Measurements from ENCODE around the gene FOXJ3. TPM values are rescaled to one million over a fixed set of nuclear protein-coding genes. Genes with fewer than 3 reads are reported as not detected.

Gene FOXJ3
- total and polyA plus RNA-seq, 2 of the 13 experiments (the other 11 are each of a cell fraction or from before 2014, with no cell fraction given), result 16.6 to 48.5 TPM

DNA sequence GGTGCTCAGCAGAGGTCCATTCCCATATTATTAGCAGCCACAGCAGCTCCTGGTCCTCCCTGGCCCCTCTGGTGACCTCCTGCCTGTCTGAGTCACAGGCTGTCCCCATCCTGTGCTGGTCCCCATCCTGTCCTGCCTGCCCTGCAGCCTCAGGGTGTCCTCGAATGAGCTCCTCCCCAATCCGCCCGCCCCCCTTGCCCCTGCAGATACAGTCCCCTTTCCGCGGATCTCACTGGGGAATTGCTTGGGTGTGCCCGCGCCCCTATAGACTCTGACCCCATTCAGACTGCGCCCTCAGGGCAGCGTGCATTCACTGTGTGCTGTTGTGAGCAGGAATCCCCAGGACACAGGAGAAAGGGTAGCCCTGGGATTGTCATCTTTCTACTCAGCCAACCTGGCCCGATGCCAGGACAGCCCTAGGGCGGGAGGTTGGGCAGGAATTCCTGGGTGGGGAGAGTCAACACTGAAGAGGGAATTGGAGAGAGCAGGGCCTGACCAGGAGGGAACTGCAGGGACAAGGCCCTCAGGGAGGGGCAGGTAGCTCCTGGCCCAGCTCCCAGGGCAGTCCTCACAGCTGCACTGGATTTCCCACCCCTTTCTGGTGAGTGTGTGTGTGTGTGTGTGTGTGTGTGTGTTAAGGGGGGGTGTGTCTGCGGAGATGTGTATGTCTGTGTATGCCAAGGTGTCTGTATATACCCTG lies 169.4 kb downstream of the FOXJ3 start (continued):
- TF ChIP-seq, protein P1, sequence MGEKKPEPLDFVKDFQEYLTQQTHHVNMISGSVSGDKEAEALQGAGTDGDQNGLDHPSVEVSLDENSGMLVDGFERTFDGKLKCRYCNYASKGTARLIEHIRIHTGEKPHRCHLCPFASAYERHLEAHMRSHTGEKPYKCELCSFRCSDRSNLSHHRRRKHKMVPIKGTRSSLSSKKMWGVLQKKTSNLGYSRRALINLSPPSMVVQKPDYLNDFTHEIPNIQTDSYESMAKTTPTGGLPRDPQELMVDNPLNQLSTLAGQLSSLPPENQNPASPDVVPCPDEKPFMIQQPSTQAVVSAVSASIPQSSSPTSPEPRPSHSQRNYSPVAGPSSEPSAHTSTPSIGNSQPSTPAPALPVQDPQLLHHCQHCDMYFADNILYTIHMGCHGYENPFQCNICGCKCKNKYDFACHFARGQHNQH (CRISPR knock-in tag; IDR thresholded peaks at IDR 0.05), result peak; percentile 36; the same call in 1 of the 2 replicates
- no peak for TF ChIP-seq ZNF749 (CRISPR knock-in tag; IDR thresholded peaks at IDR 0.05; ENCODE audit: borderline replicate concordance)
- no peak for TF ChIP-seq FIP1L1 (IDR thresholded peaks at IDR 0.05; ENCODE audit: borderline replicate concordance, insufficient read depth, low read depth, low read length)
- TF ChIP-seq ZNF430 (CRISPR knock-in tag; IDR thresholded peaks at IDR 0.05), result no peak
- TF ChIP-seq SP4 (CRISPR knock-in tag; IDR thresholded peaks at IDR 0.05), result no peak
- TF ChIP-seq RARA (CRISPR knock-in tag; IDR thresholded peaks at IDR 0.05), result peak; percentile 22; the same call in 1 of the 2 replicates
- TF ChIP-seq TEAD3 (CRISPR knock-in tag; optimal IDR thresholded peaks at IDR 0.05; ENCODE audit: borderline replicate concordance), result peak; percentile 84
- no peak for TF ChIP-seq EZH2 (conservative IDR thresholded peaks at IDR 0.05; ENCODE audit: low read depth, low read length)
- no peak for TF ChIP-seq ZMYM2 (CRISPR knock-in tag; IDR thresholded peaks at IDR 0.05)
- no peak for TF ChIP-seq STAT5B (CRISPR knock-in tag; IDR thresholded peaks at IDR 0.05)
- no peak for TF ChIP-seq SIX1 (CRISPR knock-in tag; IDR thresholded peaks at IDR 0.05; ENCODE audit: borderline replicate concordance)
- TF ChIP-seq IKZF1 (IDR thresholded peaks at IDR 0.05), result no peak
- TF ChIP-seq SMYD3 (CRISPR knock-in tag; IDR thresholded peaks at IDR 0.05), result no peak
- no peak for TF ChIP-seq ZNF354B (CRISPR knock-in tag; IDR thresholded peaks at IDR 0.05)
- TF ChIP-seq, protein P2, sequence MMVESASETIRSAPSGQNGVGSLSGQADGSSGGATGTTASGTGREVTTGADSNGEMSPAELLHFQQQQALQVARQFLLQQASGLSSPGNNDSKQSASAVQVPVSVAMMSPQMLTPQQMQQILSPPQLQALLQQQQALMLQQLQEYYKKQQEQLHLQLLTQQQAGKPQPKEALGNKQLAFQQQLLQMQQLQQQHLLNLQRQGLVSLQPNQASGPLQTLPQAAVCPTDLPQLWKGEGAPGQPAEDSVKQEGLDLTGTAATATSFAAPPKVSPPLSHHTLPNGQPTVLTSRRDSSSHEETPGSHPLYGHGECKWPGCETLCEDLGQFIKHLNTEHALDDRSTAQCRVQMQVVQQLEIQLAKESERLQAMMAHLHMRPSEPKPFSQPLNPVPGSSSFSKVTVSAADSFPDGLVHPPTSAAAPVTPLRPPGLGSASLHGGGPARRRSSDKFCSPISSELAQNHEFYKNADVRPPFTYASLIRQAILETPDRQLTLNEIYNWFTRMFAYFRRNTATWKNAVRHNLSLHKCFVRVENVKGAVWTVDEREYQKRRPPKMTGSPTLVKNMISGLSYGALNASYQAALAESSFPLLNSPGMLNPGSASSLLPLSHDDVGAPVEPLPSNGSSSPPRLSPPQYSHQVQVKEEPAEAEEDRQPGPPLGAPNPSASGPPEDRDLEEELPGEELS (CRISPR knock-in tag; IDR thresholded peaks at IDR 0.05), result peak; percentile 47; the same call in 1 of the 2 replicates
- peak; percentile 55; the same call in 1 of the 2 replicates for TF ChIP-seq ZFX (CRISPR knock-in tag; IDR thresholded peaks at IDR 0.05; ENCODE audit: low read depth)
- TF ChIP-seq ZNF33A (CRISPR knock-in tag; IDR thresholded peaks at IDR 0.05; ENCODE audit: borderline replicate concordance), result no peak
- TF ChIP-seq, protein P3, sequence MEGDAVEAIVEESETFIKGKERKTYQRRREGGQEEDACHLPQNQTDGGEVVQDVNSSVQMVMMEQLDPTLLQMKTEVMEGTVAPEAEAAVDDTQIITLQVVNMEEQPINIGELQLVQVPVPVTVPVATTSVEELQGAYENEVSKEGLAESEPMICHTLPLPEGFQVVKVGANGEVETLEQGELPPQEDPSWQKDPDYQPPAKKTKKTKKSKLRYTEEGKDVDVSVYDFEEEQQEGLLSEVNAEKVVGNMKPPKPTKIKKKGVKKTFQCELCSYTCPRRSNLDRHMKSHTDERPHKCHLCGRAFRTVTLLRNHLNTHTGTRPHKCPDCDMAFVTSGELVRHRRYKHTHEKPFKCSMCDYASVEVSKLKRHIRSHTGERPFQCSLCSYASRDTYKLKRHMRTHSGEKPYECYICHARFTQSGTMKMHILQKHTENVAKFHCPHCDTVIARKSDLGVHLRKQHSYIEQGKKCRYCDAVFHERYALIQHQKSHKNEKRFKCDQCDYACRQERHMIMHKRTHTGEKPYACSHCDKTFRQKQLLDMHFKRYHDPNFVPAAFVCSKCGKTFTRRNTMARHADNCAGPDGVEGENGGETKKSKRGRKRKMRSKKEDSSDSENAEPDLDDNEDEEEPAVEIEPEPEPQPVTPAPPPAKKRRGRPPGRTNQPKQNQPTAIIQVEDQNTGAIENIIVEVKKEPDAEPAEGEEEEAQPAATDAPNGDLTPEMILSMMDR (CRISPR knock-in tag; IDR thresholded peaks at IDR 0.05), result peak; percentile 21; the same call in 1 of the 2 replicates
- TF ChIP-seq, protein P4, sequence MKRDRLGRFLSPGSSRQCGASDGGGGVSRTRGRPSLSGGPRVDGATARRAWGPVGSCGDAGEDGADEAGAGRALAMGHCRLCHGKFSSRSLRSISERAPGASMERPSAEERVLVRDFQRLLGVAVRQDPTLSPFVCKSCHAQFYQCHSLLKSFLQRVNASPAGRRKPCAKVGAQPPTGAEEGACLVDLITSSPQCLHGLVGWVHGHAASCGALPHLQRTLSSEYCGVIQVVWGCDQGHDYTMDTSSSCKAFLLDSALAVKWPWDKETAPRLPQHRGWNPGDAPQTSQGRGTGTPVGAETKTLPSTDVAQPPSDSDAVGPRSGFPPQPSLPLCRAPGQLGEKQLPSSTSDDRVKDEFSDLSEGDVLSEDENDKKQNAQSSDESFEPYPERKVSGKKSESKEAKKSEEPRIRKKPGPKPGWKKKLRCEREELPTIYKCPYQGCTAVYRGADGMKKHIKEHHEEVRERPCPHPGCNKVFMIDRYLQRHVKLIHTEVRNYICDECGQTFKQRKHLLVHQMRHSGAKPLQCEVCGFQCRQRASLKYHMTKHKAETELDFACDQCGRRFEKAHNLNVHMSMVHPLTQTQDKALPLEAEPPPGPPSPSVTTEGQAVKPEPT (CRISPR knock-in tag; IDR thresholded peaks at IDR 0.05; ENCODE audit: low read depth), result no peak
- TF ChIP-seq ZNF24 (IDR thresholded peaks at IDR 0.05), result no peak
- TF ChIP-seq CBX5 (CRISPR knock-in tag; IDR thresholded peaks at IDR 0.05; ENCODE audit: borderline replicate concordance), result no peak
- TF ChIP-seq ZNF484 (CRISPR knock-in tag; IDR thresholded peaks at IDR 0.05; ENCODE audit: borderline replicate concordance, low read depth), result no peak
- TF ChIP-seq, protein P5, sequence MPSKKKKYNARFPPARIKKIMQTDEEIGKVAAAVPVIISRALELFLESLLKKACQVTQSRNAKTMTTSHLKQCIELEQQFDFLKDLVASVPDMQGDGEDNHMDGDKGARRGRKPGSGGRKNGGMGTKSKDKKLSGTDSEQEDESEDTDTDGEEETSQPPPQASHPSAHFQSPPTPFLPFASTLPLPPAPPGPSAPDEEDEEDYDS (CRISPR knock-in tag; IDR thresholded peaks at IDR 0.05), result no peak
- TF ChIP-seq ZNF878 (CRISPR knock-in tag; IDR thresholded peaks at IDR 0.05), result no peak
